MM.1S (cell line): ENCODE results near the gene CHST9.

ENCODE experiments used
- EZH2 ChIP-seq: fragments of 300-600 bp; sonication (generic); optimal IDR thresholded peaks from 2 replicates; pipeline ENCODE3; 2017; ENCODE audit warnings: low read depth, mild to moderate bottlenecking, antibody characterized with exemption, low read length, mixed read lengths
- TF ChIP-seq, protein P1 (sequence below): fragments of 300-600 bp; sonication (generic); IDR thresholded peaks from 2 replicates; pipeline ENCODE4 v1.5.1; 2016; ENCODE audit warnings: antibody characterized with exemption, low read length, mixed read lengths

DNA sequence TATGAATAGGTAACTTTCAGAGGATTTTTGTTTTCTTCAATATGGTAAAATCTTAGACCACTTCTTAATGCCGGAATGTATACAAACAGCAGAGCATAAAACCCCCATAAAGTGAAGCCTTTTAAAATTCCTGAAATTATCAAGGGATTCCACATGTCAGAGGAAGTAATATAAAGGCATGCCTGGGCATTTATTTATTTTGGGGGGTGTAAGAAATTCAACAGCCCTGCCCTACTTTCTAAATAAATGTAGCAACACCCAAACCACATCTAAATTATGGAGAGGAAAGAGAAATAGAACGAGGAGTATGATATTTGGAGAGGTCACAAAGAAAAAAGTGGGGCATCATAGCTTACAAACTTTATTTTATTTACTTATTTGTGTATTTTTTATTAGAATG is 9.9 kb downstream of the CHST9 start:
- TF ChIP-seq EZH2: no peak
- TF ChIP-seq, protein P1, sequence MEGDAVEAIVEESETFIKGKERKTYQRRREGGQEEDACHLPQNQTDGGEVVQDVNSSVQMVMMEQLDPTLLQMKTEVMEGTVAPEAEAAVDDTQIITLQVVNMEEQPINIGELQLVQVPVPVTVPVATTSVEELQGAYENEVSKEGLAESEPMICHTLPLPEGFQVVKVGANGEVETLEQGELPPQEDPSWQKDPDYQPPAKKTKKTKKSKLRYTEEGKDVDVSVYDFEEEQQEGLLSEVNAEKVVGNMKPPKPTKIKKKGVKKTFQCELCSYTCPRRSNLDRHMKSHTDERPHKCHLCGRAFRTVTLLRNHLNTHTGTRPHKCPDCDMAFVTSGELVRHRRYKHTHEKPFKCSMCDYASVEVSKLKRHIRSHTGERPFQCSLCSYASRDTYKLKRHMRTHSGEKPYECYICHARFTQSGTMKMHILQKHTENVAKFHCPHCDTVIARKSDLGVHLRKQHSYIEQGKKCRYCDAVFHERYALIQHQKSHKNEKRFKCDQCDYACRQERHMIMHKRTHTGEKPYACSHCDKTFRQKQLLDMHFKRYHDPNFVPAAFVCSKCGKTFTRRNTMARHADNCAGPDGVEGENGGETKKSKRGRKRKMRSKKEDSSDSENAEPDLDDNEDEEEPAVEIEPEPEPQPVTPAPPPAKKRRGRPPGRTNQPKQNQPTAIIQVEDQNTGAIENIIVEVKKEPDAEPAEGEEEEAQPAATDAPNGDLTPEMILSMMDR: no peak
